NOMO-1 (cell line): Measurements from ENCODE around the gene NPRL2.

Source experiments
- DNase-seq, 2 experiments: peaks; one replicate each; lab custom pipeline; 2025; ENCODE audit not compliant: unreplicated experiment in 2 of 2; lab: John Stamatoyannopoulos, UW

Gene NPRL2

GRCh38 chr3:50333744-50334328, 16.7 kb downstream of the NPRL2 start:
- DNase-seq: no peak

- no peak for DNase-seq
These were observed 19.1 kb downstream of the NPRL2 start for GRCh38 chr3:50331364-50331907.

GRCh38 chr3:50330330-50330729, 20.2 kb downstream of the NPRL2 start:
- no peak for DNase-seq

DNA sequence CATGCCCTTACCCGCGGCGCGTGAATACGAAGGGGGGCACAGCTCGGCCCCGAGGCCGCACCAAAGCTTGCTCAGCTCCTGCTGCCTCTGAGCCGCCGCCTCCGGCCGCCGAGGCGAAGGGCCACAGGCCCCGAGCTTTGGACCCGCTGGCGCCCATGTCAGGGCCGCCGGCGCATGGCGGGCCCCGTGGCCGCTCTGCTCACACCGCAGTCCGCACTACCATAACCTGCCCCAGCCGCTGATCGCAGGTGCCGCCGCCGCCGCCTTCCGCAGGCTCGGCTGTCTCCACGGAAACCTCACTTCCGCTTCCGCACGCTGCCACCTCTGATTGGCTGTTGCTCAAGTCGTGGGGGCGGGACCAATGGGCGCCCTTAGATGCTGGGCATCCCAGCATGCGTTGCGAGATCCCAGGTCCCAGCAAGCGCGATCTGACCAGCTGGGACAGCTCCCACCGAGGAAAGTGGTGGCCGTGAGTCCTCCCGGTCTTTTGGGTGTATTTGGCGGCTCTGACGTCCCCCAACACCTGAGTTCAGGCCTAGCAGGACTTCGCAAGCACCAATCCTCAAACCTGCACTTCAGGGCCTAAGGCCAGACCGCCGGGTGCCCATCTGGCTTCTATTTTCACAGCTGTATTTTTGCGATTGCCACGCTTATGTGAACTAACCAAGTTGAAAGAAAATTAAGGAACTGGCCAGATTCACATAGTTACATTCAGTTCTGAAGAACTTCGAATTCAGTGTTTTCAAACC, 22.5 kb downstream of the NPRL2 start, which contains the start of gene TUSC2:
TUSC2 (minus strand) TSS at position 281 of the 749 bp plus-strand sequence; CDS start at position 157, 124 bp downstream.
- DNase-seq: peak; percentile 94

DNA sequence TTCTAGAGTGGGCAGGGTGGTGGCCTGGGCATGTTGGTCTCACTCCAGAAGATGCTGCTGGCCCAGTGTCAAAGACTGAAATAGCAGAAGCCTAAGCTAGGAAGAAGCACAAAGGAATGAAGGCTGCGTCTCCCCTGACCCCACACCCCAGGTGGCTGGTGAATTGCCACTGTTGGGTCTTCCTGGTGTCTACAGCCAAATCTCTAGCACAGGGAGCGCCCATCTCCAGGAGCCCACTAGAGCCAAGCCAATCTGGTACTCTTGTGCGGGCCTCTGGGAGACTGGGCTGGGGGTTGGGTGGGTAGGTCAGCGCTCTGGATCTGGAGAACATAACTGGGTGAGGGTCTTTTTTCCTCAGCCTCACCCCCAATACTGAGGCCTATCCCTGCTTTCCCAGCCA, 23.4 kb downstream of the NPRL2 start:
- DNase-seq: no peak

- DNase-seq: no peak
These were observed 24.4 kb downstream of the NPRL2 start for GRCh38 chr3:50326182-50326541.

DNA sequence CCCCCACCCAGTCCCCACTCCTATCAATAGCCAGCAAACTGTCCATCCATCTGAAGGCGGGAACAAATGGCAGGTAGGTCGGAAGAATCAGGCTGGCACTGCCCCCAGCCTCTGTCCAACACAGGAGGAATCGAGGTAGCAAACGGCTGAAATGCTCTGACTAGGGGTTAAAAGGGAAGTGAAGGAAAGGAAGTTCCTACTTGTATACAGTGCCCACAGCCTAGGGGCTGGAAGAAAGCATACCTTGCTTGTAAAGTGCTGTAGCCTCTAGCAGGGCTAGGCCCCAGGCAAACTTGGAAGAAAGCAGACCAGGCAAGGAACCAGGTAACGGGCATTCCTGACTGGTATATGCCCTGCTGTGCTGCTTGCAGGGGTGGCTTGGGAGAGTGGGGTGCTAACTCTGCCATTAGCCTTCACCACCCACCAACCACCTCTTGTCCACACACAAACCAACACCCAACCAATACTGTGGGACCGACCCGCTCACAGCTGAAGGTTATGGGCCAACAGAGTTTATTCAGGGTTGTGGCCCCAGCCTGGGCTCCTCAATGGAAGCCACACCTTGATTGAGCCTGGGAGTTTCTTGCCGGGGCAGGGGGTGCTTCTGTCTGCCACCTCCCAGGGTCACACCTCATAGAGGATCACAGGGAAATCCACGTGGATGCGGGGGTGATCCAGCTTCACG, 24.9 kb downstream of the NPRL2 start:
- DNase-seq: no peak

DNA sequence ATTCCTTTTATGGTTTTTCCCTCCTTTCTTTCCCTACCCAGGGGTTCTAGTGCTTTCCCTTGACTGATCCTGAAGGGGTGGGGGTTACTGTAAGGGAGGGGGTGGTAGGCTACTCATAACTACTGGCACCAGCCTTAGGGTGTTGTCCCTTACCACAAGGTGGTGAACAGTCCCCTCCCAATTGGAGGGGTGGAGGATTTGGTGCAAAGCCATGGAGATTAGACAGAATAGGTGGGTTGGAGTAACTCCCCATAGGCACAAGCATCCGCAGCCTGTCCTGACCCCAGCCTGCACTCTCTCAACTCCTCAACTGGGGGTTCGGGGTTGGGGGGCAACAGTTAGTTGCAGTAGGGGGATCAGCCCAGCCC, 25.5 kb downstream of the NPRL2 start:
- no peak for DNase-seq

DNA sequence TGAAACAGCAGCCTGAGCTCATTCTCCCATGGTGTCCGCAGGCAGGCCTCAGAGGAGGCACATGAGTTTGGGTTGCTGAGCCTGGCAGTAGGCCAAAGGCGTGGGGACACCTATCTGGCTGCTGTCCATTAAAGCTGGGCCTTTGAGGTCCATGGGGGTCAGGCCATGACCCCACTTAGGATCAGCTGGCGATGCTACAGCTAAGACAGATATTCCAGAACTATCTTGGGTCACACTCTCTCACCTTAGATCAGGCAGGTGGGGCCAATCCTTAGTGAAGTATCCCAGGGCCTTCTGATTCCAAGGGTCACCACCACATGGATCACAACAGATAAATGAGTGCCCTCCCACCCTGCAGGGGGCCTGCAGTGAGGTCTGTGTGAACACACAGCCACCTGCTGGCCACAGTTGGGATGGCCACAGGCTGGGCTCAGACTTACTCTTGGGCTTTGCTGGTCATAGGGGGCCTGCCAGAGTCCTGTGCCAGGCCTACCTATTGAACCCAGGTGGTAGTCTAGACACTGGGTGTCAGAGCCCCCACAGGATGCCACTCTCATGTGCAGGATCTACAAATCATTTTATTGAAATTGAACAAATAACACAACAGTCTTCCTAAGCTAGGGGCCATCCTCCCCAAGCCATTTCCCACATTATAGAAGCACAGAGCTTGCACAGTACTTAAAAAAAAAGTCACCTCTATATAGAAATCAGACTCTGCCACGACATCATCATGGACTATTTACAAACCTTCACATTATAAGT, 26.0 kb downstream of the NPRL2 start:
- DNase-seq: peak; percentile 4 to 52

DNA sequence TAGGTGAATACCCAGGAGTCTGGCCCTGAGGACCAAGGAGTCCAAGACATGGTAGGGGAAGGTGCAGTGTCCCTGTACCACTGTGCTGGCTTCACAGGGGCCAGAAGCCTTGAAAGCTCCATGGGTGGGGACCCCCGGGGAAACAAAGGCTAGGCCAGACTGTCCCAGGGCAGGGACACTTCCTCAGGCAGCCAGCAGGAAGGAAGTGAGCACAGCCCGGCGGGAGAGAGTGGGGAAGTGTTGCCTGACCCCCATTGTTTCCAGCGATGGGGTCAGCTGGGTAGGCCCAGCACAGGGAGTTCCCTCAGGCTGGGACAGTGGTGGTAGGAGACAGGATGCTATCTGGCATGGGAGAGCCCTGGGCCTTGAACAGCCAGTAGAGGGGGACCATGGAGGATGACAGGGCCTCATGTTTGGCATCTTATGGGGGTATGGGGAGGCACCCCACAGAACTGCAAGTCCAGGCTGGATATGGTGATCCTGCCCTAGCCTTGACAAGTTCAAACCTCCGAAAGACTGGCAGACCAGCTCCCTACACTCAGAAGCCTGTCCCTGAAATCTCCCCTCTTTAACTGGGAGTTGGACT, 26.9 kb downstream of the NPRL2 start:
- DNase-seq: no peak

DNA sequence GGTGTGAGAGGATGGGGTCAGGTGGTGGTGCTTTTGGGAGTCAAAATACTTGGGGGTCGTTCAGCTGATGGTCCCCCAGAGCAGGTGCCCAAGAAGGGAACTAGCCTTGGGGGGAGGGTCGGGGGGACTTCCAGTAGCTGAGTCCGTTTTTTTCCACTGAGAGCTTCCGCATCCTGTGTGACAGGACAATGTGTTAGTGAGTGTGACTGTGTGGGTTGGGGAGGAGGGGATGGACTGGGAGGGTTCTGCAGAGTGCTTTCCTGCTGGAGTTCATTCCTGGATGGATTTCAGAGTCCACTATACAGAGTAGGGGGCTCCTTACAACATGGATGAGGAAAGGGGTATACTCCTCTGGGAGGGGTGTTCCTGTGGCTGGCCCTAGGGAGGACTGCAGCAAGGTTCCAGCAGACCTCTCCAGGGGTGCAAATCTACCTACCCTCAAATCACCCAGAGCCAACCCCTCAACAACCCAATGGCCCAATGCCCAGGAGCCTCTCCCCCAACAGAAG, 27.4 kb downstream of the NPRL2 start:
- DNase-seq: no peak

- DNase-seq: no peak
These were observed 28.0 kb downstream of the NPRL2 start, which contains the start of gene HYAL2 for GRCh38 chr3:50322386-50323091. HYAL2 (minus strand) TSS chr3:50322745; CDS start chr3:50320489, 2,256 bp downstream.

GRCh38 chr3:50322115-50322385, 28.5 kb downstream of the NPRL2 start:
- DNase-seq: no peak

DNA sequence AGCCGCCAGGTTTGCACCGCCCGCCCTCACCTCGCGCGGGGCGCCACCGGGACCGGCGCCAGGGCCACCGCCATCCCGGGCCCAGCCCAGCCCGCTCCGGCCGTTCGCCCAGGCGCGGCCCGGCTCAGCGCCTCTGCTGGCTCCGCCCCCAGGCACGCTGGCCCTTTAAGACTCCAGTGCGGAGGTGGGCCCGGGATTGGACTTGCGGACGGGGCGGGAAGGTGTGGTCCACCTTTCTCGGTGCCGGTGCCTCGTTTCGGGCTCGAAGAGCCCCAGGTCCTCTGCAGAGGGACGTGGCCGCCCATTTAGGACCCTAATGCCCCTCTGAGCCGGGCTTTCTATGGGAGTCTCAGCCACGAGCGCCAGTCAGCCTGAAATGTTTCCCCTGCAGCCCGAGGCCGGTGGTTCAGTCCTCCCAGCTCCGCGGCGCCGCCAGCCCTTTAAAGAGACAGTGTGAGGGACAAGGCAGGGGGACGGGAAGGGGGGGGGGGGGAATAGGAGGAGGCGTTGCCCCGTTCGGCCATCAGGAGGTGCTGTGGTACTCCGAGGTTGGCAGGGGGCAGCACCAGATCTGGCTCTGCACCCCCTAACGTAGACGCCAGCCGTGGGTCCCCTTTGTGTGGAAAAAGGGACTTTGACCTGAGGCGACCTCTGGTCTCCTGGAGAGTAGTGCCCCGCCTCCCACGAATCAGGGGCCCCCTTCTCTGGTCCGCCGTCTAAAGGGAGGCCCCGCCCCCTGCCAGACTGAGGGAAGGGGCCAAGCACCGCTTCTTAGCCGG, 29.1 kb downstream of the NPRL2 start:
- peak; percentile 84 to 90 for DNase-seq

DNA sequence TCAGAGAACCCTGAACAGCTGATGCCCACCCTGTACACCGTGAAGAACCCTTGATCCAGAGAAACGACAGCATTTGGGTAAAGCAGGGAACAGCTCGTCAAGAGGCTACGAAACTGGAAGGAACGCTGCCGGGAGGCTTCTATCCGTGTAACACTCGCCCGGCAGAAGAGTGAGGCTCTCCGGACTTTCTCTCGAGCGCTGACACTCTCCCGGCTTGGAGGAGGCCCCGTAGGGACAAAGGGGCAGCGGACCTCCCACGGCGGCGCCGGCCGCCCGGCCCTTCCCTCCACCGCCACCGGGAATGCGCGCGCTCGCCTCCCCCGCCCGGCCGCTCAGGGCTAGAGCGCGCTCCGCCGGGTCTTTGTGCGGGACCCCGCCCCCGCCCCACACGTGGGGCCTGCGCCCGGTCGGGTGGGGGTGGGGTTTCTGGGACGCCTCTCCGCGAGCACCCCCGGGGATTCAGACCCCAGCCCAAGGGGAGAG, 29.7 kb downstream of the NPRL2 start:
- DNase-seq: peak; percentile 43 to 49

DNA sequence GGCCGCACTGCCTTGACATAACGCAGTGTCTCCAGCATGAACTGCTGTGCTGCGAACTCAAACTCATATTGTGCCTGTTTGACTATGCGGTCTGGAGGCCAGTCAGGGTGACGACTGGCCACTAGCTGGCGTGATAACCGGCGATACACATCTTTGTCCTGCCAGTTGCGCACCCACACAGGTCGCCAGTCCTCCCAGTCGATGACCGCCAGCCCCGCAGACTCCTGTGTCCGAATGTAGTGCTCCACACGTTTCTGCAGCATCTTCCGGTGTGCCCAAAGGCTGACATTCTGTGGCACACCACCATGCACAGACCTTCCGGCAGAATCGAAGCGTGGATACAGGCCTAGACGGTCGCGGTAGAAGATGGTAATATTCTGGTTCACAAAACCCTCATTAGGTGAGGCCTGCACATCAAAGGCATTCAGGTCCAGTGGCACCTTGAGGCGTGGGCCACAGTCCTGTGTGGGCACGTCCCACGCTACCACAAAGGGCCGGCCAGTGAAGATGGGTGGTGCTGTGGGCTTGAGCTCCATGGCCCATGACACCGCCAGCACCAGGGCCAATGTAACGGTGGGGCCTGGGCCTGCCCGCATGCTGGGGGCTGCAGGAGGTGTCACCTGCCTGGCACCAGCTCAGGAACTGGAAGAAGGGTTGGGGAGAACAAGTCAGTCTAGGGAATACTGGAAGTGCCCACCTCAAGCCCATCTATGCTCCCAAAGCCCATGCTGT, 30.5 kb downstream of the NPRL2 start:
- no peak for DNase-seq

- no peak for DNase-seq
These were observed 31.2 kb downstream of the NPRL2 start for GRCh38 chr3:50319181-50319893.

DNA sequence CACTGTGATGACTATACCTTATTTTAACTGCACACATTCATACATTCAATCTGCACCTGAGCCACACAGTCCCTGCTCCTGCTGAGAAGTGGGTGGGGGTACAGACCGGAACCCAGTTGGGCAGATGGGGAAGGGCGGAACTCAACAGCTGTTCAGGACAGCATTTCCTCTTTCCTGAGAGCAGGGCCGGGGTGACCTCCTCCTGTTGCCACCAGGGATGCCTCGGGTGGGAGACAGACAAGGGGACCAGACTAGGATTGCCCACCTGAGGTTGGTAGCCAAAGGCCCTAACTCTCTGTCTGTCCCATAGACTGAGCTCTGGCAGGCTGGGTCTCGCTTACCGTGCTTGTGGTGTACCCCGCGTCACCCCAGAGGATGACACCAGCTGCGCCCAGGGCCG, 32.0 kb downstream of the NPRL2 start:
- no peak for DNase-seq
